Uterus (tissue), 4 donors: Measurements from ENCODE around the gene TSPAN3. TPM values are rescaled to one million over a fixed set of nuclear protein-coding genes. Genes with fewer than 3 reads are reported as not detected.

Experiments used
- DNase-seq, 2 donors: peaks; one replicate each; pipeline ENCODE4 v3.0.0-alpha.2; 2019 to 2020
- H3K27ac ChIP-seq, 2 donors: fragments of 200-600 bp; sonication (generic); 1 replicate in 1 of 2; 2 replicates in 1 of 2; pipeline ENCODE4 v1.5.1; 2016 to 2018
- H3K27me3 ChIP-seq, 2 donors: fragments of 200-600 bp; sonication (generic); one replicate each; pipeline ENCODE4 v1.5.1; 2018 to 2019; ENCODE audit warnings: control low read depth in 1 of 2
- H3K36me3 ChIP-seq, 2 donors: fragments of 200-600 bp; sonication (generic); one replicate each; pipeline ENCODE4 v1.5.1; 2019; ENCODE audit warnings: control low read depth in 1 of 2
- H3K4me1 ChIP-seq, 2 donors: fragments of 200-600 bp; sonication (generic); one replicate each; pipeline ENCODE4 v1.5.1; 2018 to 2019; ENCODE audit warnings: control low read depth in 1 of 2
- H3K4me3 ChIP-seq, 2 donors: fragments of 200-600 bp; sonication (generic); 1 replicate in 1 of 2; 2 replicates in 1 of 2; pipeline ENCODE4 v1.5.1; 2018 to 2019; ENCODE audit warnings: mild to moderate bottlenecking in 1 of 2
- H3K9me3 ChIP-seq, 2 donors: fragments of 200-600 bp; sonication (generic); one replicate each; pipeline ENCODE4 v1.5.1; 2019; ENCODE audit warnings: control low read depth in 1 of 2
- CTCF ChIP-seq, 4 experiments: fragments of 200-600 bp in 2 of 4; fragments of 450-650 bp in 2 of 4; sonication (generic) in 2 of 4; IDR thresholded peaks; one replicate each; pipeline ENCODE4 v1.5.1; 2016 to 2019; ENCODE audit warnings: antibody characterized with exemption in 4 of 4, mild to moderate bottlenecking in 2 of 4, moderate library complexity in 1 of 4
- POLR2A ChIP-seq, 2 donors: fragments of 450-650 bp; IDR thresholded peaks; one replicate each; pipeline ENCODE4 v1.6.1; 2016; ENCODE audit warnings: antibody characterized with exemption in 2 of 2, mild to moderate bottlenecking in 1 of 2, moderate library complexity in 1 of 2
- intact Hi-C: fragments of 100-400 bp; cut with DNase I; formaldehyde crosslinking; loops from one replicate; pipeline ENCODE4 v1.15.1; 2023; ENCODE audit warnings: low total_unique reads
- total RNA-seq, 4 donors: library from RNA; depleted of rRNA in 3 of 4; stranded (reverse); fragments of >200 nt in 3 of 4; gene quantifications; one replicate each; pipeline versions ENCODE4 v1.1.0 to v1.2.4, GENCODE V29; 2014 to 2023
- donor health status: DM: yes; HTN: yes; CAD: no.

TSPAN3 gene
- total RNA-seq, 4 donors from 2014 or later: 62.0 to 446 (median 114) TPM

DNA sequence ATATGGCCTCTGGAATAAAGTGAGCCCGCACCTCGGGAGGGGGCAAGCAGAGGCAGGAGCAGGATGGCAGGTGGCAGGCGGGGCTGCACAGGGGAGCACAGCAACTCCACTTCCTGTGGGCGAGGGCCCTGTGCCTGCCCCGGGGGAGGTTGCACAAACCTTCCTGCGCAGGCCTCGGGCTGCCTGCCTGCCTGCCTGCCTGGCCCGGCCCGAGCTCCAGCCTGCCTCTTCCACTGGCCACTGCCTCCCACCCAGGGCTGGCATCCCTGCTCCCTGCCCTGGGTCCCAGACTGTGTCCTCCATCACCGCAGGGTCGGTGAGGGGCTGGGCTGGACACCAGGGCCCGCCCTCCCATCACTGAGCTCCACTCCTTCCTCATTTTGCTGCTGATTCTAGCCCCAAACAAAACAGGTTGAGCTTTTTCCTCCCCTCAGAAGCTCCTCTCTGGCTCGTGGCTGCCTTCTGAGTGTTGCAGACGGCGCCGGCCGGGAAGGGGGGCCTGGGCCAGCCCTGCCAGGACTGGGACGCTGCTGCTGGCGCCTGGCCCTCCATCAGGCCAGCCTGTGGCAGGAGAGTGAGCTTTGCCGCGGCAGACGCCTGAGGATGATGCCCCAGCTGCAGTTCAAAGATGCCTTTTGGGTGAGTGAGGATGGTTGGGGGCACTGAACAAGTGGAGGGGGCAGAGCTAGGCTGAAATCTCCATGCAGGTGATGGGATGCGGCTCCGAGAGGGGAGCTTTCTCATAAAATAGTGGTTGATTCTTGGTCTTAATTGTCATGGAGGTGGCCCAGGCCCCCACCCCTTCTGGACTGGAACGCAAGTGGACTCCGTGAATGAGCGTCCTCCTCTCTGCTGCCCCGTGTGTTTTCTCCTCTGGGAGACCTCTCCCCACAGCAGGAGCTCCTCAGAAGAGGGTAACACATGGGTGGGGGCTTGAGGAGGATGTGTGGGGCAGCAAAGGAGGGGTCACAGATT is 75.7 kb downstream of the TSPAN3 start, which contains the start of gene PSTPIP1:
Gene PSTPIP1, plus strand, starts transcription at position 156 of the 975 bp plus-strand sequence. Its CDS starts 448 bp downstream, at position 604.
- Histone ChIP-seq H3K4me3 (no peak within 1 kb of the TSS), H3K27ac (peak within 1 kb of the TSS in 1 of 2 donors; percentile 17), H3K4me1 (no peaks in the 10 kb centered on the region), H3K9me3 (no peaks in the 10 kb centered on the region), H3K27me3 (no peaks in the 10 kb centered on the region), H3K36me3 (no peaks in the 10 kb centered on the region)
- intact Hi-C loops: no loop called here
- peak in 1 of 2 donors; percentile 28 for DNase-seq
- no peak for TF ChIP-seq POLR2A (IDR thresholded peaks at IDR 0.05)
- TF ChIP-seq CTCF (IDR thresholded peaks at IDR 0.05): no peak

GRCh38 chr15:76994496-76994895 is 76.4 kb downstream of the TSPAN3 start:
- H3K27me3 ChIP-seq: no peaks in the 10 kb centered on the region
- H3K27ac ChIP-seq: no peak overlapping the region
- DNase-seq: no peak
- TF ChIP-seq CTCF (IDR thresholded peaks at IDR 0.05): no peak
- TF ChIP-seq POLR2A (IDR thresholded peaks at IDR 0.05): no peak
- no peak overlapping the region for H3K4me3 ChIP-seq
- no peaks in the 10 kb centered on the region for H3K9me3 ChIP-seq
- H3K4me1 ChIP-seq: no peaks in the 10 kb centered on the region
- no peaks in the 10 kb centered on the region for H3K36me3 ChIP-seq
- intact Hi-C loops: no loop called here

DNA sequence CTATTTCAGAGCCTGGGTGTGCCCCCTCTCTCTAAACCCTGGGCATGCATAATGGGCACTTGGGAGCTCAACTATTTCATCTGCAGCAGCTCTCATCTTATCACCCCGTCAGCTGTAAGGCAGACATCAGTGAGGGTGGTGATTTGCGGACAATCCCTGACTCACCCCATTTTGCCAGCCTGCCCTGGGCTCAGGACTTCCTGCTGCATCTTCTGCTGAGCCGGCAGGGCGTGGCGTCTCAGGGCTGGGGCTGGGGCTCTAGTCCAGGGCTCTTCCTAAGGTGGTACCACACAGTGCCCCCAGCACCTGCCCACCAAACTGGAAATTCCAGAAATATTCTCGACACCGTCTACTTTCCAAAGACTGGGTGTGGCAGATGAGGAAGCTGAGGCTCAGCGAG is 76.9 kb downstream of the TSPAN3 start:
- TF ChIP-seq POLR2A (IDR thresholded peaks at IDR 0.05): no peak
- TF ChIP-seq CTCF (IDR thresholded peaks at IDR 0.05): no peak
- Histone ChIP-seq H3K27me3 (no peaks in the 10 kb centered on the region), H3K36me3 (no peaks in the 10 kb centered on the region), H3K27ac (no peak overlapping the region), H3K4me3 (no peak overlapping the region), H3K9me3 (no peaks in the 10 kb centered on the region), H3K4me1 (no peaks in the 10 kb centered on the region)
- intact Hi-C loops: no loop called here
- DNase-seq: no peak

DNA sequence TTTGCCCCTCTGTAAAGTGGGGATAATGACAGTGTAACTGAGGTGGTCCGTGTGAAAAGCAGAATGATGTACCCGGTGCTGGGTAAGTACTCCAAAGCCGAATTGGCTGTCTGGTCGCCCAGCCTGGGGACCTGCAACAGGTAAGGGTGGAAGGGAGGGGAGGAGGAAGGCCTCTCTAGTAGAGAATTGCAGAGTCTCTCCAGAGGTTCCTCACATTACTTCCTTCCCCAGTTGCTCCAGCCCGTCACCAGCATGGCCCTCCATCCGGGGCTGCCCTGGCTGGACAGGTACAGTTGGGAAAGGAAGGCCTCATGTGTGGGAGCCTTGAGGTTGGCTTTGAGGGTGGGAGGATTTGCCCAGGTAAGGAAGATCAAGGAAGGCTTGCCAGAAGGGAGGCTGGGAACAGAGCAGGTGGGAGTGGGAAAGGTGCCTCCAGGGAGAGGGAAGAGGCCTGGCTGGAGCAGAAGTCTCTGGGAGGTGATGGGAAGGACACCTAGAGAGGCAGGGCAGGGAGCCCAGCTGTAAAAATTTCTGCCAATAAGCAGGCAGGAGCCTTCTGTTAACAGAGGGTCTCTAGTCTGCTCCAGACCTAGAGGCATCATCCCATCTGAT is 77.7 kb downstream of the TSPAN3 start:
- Histone ChIP-seq H3K36me3 (no peaks in the 10 kb centered on the region), H3K27ac (no peak overlapping the region), H3K4me3 (no peak overlapping the region), H3K9me3 (no peaks in the 10 kb centered on the region), H3K27me3 (no peaks in the 10 kb centered on the region), H3K4me1 (no peaks in the 10 kb centered on the region)
- DNase-seq: no peak
- intact Hi-C loops: no loop called here
- TF ChIP-seq POLR2A (IDR thresholded peaks at IDR 0.05): no peak
- TF ChIP-seq CTCF (IDR thresholded peaks at IDR 0.05): no peak
